Natural killer cell (primary cell): ENCODE measurements around the gene FUBP1. TPM values are rescaled to one million over a fixed set of nuclear protein-coding genes. Genes with fewer than 3 reads are reported as not detected.

Experiments
- ATAC-seq, 3 donors: fragments of 150-1000 bp in 2 of 3; fragments of 200-7000 bp in 1 of 3; cut with Tn5 transposase; 1 replicate in 1 of 3; 2 replicates in 2 of 3; pipeline ENCODE4 v1.10.0; 2021; ENCODE audit warnings: mild to moderate bottlenecking in 2 of 3, moderate library complexity in 2 of 3
- DNase-seq, 2 donors: peaks; one replicate each; pipeline versions ENCODE4 v3.0.0 to v3.0.0-alpha.2; 2013 to 2021; ENCODE audit warnings: mixed read lengths in 1 of 2
- H3K27ac ChIP-seq: one replicate; pipeline ENCODE4 v1.5.1; 2013; ENCODE audit warnings: mild to moderate bottlenecking, low read length
- H3K27me3 ChIP-seq: one replicate; pipeline ENCODE4 v1.6.1; 2013; ENCODE audit warnings: low read length; ENCODE audit not compliant: control insufficient read depth, insufficient read depth
- H3K36me3 ChIP-seq: one replicate; pipeline ENCODE4 v1.6.1; 2013; ENCODE audit warnings: low read length; ENCODE audit not compliant: control insufficient read depth, insufficient read depth
- H3K4me1 ChIP-seq: one replicate; pipeline ENCODE4 v1.6.1; 2013; ENCODE audit warnings: low read length; ENCODE audit not compliant: control insufficient read depth, insufficient read depth
- H3K4me3 ChIP-seq: one replicate; pipeline ENCODE4 v1.5.1; 2013; ENCODE audit warnings: low read length
- H3K9me3 ChIP-seq: one replicate; pipeline ENCODE4 v1.6.1; 2013; ENCODE audit warnings: low read length; ENCODE audit not compliant: control insufficient read depth, insufficient read depth
- H3K27ac Mint-ChIP-seq, 2 donors: one replicate each; pipeline ENCODE4 v1.8.0; 2022; ENCODE audit warnings: mild to moderate bottlenecking in 2 of 2, mixed read lengths in 2 of 2, moderate library complexity in 1 of 2
- H3K27me3 Mint-ChIP-seq, 2 donors: one replicate each; pipeline ENCODE4 v1.8.0; 2022; ENCODE audit warnings: low read depth in 2 of 2, mixed read lengths in 2 of 2
- H3K36me3 Mint-ChIP-seq: one replicate; pipeline ENCODE4 v1.8.0; 2022; ENCODE audit warnings: mixed read lengths
- H3K4me1 Mint-ChIP-seq, 2 donors: one replicate each; pipeline ENCODE4 v1.8.0; 2022; ENCODE audit warnings: mixed read lengths in 2 of 2
- H3K4me3 Mint-ChIP-seq: one replicate; pipeline ENCODE4 v1.8.0; 2022; ENCODE audit warnings: mild to moderate bottlenecking, moderate library complexity, mixed read lengths
- H3K9me3 Mint-ChIP-seq, 2 donors: one replicate each; pipeline ENCODE4 v1.8.0; 2022; ENCODE audit warnings: mixed read lengths in 2 of 2
- CTCF ChIP-seq: fragments of 200-600 bp; IDR thresholded peaks from one replicate; pipeline ENCODE4 v1.8.0; 2022; ENCODE audit warnings: antibody characterized with exemption
- WGBS: methylation state at CpG from one replicate; pipeline ENCODE4 v1.1.7; 2013; ENCODE audit warnings: missing lambda C conversion rate; ENCODE audit not compliant: insufficient coverage; 5-methylcytosine and 5-hydroxymethylcytosine counted together
- intact Hi-C: fragments of 100-400 bp; cut with micrococcal nuclease; formaldehyde crosslinking; loops from one replicate; pipeline ENCODE4 v1.14.2; 2022
- total RNA-seq, 4 donors: library from RNA; stranded (reverse); fragments of 120-200 nt in 1 of 4; gene quantifications; one replicate each; pipeline versions ENCODE4 v1.2.3 to v1.2.4, GENCODE V29; 2013 to 2022

The FUBP1 gene
- total RNA-seq, 3 donors from 2014 or later (not counting 1 experiment from before 2014, with no cell fraction given): 247 to 285 (median 249) TPM

GRCh38 chr1:77910116-77910515 lies 68.8 kb downstream of the FUBP1 start:
- H3K4me1 ChIP-seq: no peaks in the 10 kb centered on the region
- H3K4me3 Mint-ChIP-seq: no peak overlapping the region
- no peaks in the 10 kb centered on the region for H3K27me3 Mint-ChIP-seq
- no peaks in the 10 kb centered on the region for H3K27me3 ChIP-seq
- ATAC-seq (no peak), DNase-seq (no peak)
- intact Hi-C loops: no loop called here
- WGBS: 100% methylated on average over 4 of the region's 4 CpGs
- no peaks in the 10 kb centered on the region for H3K36me3 ChIP-seq
- no peak overlapping the region for H3K4me3 ChIP-seq
- no peaks in the 10 kb centered on the region for H3K9me3 ChIP-seq
- H3K9me3 Mint-ChIP-seq: no peaks in the 10 kb centered on the region
- no peaks in the 10 kb centered on the region for H3K36me3 Mint-ChIP-seq
- no peak overlapping the region for H3K27ac ChIP-seq
- no peaks in the 10 kb centered on the region for H3K4me1 Mint-ChIP-seq
- no peak overlapping the region for H3K27ac Mint-ChIP-seq
- TF ChIP-seq CTCF: no peak

GRCh38 chr1:77906624-77907023 lies 72.2 kb downstream of the FUBP1 start:
- Mint-ChIP-seq H3K27me3 (no peaks in the 10 kb centered on the region), H3K4me1 (no peaks in the 10 kb centered on the region), H3K36me3 (no peaks in the 10 kb centered on the region), H3K4me3 (no peak overlapping the region), H3K27ac (no peak overlapping the region), H3K9me3 (no peaks in the 10 kb centered on the region)
- H3K9me3 ChIP-seq: no peaks in the 10 kb centered on the region
- H3K27me3 ChIP-seq: no peaks in the 10 kb centered on the region
- no peak overlapping the region for H3K4me3 ChIP-seq
- no peak for DNase-seq
- ATAC-seq: no peak
- no peak for TF ChIP-seq CTCF
- WGBS: 100% methylated on average over 1 of the region's 1 CpG
- intact Hi-C loops: no loop called here
- H3K36me3 ChIP-seq: no peaks in the 10 kb centered on the region
- H3K27ac ChIP-seq: no peak overlapping the region
- H3K4me1 ChIP-seq: no peaks in the 10 kb centered on the region

- no peaks in the 10 kb centered on the region for H3K4me1 ChIP-seq
- Mint-ChIP-seq H3K36me3 (no peaks in the 10 kb centered on the region), H3K27ac (no peak overlapping the region), H3K4me1 (no peaks in the 10 kb centered on the region), H3K27me3 (no peaks in the 10 kb centered on the region), H3K9me3 (no peaks in the 10 kb centered on the region), H3K4me3 (no peak overlapping the region)
- intact Hi-C loops: no loop called here
- no peak overlapping the region for H3K27ac ChIP-seq
- ATAC-seq: no peak
- no peak for DNase-seq
- WGBS: no CpG with 5 or more reads among the region's 2 CpGs
- no peak for TF ChIP-seq CTCF
- no peak overlapping the region for H3K4me3 ChIP-seq
- no peaks in the 10 kb centered on the region for H3K9me3 ChIP-seq
- H3K27me3 ChIP-seq: no peaks in the 10 kb centered on the region
- no peaks in the 10 kb centered on the region for H3K36me3 ChIP-seq
These were observed 72.8 kb downstream of the FUBP1 start for GRCh38 chr1:77906019-77906545.

- no peak for ATAC-seq
- Histone ChIP-seq H3K27ac (no peak overlapping the region), H3K4me3 (no peak overlapping the region), H3K4me1 (no peaks in the 10 kb centered on the region), H3K27me3 (no peaks in the 10 kb centered on the region), H3K9me3 (no peaks in the 10 kb centered on the region), H3K36me3 (no peaks in the 10 kb centered on the region)
- H3K27me3 Mint-ChIP-seq: no peaks in the 10 kb centered on the region
- H3K36me3 Mint-ChIP-seq: no peaks in the 10 kb centered on the region
- no peak overlapping the region for H3K4me3 Mint-ChIP-seq
- H3K9me3 Mint-ChIP-seq: no peaks in the 10 kb centered on the region
- H3K4me1 Mint-ChIP-seq: no peaks in the 10 kb centered on the region
- no peak overlapping the region for H3K27ac Mint-ChIP-seq
- intact Hi-C loops: no loop called here
- 100% methylated on average over 1 of the region's 1 CpG for WGBS
- DNase-seq: no peak
- TF ChIP-seq CTCF: no peak
These were observed 73.3 kb downstream of the FUBP1 start for GRCh38 chr1:77905603-77906002.
